ENCODE data around the gene LOXL4.

Gene LOXL4

GRCh38 chr10:98265403-98266378, 2.3 kb downstream of the LOXL4 start:
- in situ Hi-C loops (cut with MboI; ENCODE audit: low sequenced_read_pairs), result no loop called here

- in situ Hi-C loops (cut with MboI; ENCODE audit: low sequenced_read_pairs), result no loop called here
Observed at GRCh38 chr10:98264378-98265065, 3.5 kb downstream of the LOXL4 start.

GRCh38 chr10:98263088-98263487, 4.9 kb downstream of the LOXL4 start:
- in situ Hi-C loops (cut with MboI; ENCODE audit: low sequenced_read_pairs), result no loop called here

- in situ Hi-C loops (cut with MboI; ENCODE audit: low sequenced_read_pairs), result no loop called here
Observed at GRCh38 chr10:98262571-98262970, 5.4 kb downstream of the LOXL4 start.

- in situ Hi-C loops (cut with MboI; ENCODE audit: low sequenced_read_pairs), result no loop called here
Observed at GRCh38 chr10:98261436-98262277, 6.3 kb downstream of the LOXL4 start.

- in situ Hi-C loops (cut with MboI; ENCODE audit: low sequenced_read_pairs), result no loop called here
Observed at GRCh38 chr10:98260752-98261151, 7.2 kb downstream of the LOXL4 start.

- in situ Hi-C loops (cut with MboI; ENCODE audit: low sequenced_read_pairs), result no loop called here
Observed at GRCh38 chr10:98260350-98260749, 7.6 kb downstream of the LOXL4 start.

- in situ Hi-C loops (cut with MboI; ENCODE audit: low sequenced_read_pairs), result no loop called here
Observed at GRCh38 chr10:98259606-98260315, 8.2 kb downstream of the LOXL4 start.

GRCh38 chr10:98258683-98259454, 9.1 kb downstream of the LOXL4 start:
- in situ Hi-C loops (cut with MboI; ENCODE audit: low sequenced_read_pairs), result no loop called here

- in situ Hi-C loops (cut with MboI; ENCODE audit: low sequenced_read_pairs), result no loop called here
Observed at GRCh38 chr10:98257961-98258360, 10.0 kb downstream of the LOXL4 start.

- in situ Hi-C loops (cut with MboI; ENCODE audit: low sequenced_read_pairs), result no loop called here
Observed at GRCh38 chr10:98257198-98257597, 10.8 kb downstream of the LOXL4 start.

- in situ Hi-C loops (cut with MboI; ENCODE audit: low sequenced_read_pairs), result no loop called here
Observed at GRCh38 chr10:98256692-98257091, 11.3 kb downstream of the LOXL4 start.

GRCh38 chr10:98255146-98255877, 12.7 kb downstream of the LOXL4 start:
- in situ Hi-C loops (cut with MboI; ENCODE audit: low sequenced_read_pairs), result no loop called here

- in situ Hi-C loops (cut with MboI; ENCODE audit: low sequenced_read_pairs), result no loop called here
Observed at GRCh38 chr10:98254234-98254974, 13.6 kb downstream of the LOXL4 start.

- in situ Hi-C loops (cut with MboI; ENCODE audit: low sequenced_read_pairs), result no loop called here
Observed at GRCh38 chr10:98253499-98253898, 14.5 kb downstream of the LOXL4 start.

GRCh38 chr10:98252464-98252863, 15.5 kb downstream of the LOXL4 start:
- in situ Hi-C loops (cut with MboI; ENCODE audit: low sequenced_read_pairs), result no loop called here

- in situ Hi-C loops (cut with MboI; ENCODE audit: low sequenced_read_pairs), result no loop called here
Observed at GRCh38 chr10:98251399-98251798, 16.6 kb downstream of the LOXL4 start.

- in situ Hi-C loops (cut with MboI; ENCODE audit: low sequenced_read_pairs), result no loop called here
Observed at GRCh38 chr10:98249134-98249533, 18.9 kb downstream of the LOXL4 start.

Data from HL-60/S4 (cell line).